ENCODE data around the gene ATP8B3. TPM values are rescaled to one million over a fixed set of nuclear protein-coding genes. Genes with fewer than 3 reads are reported as not detected.

Gene ATP8B3
- total RNA-seq, 1 donor from 2014 or later = 1.1 TPM

- H3K9me3 Mint-ChIP-seq = no peaks in the 10 kb centered on the region
- H3K27me3 Mint-ChIP-seq (ENCODE audit: low read depth) = peaks cover 15% of the 10 kb centered on the region
- no peaks in the 10 kb centered on the region for H3K36me3 Mint-ChIP-seq (ENCODE audit: low read depth)
- peak overlapping the region; percentile 92 for H3K4me3 Mint-ChIP-seq
- peaks cover 11% of the 10 kb centered on the region for H3K4me1 Mint-ChIP-seq
- peak overlapping the region; percentile 96 for H3K27ac Mint-ChIP-seq (ENCODE audit: unreplicated experiment)
- peak; percentile 67 for TF ChIP-seq CTCF (conservative IDR thresholded peaks at IDR 0.05)
- DNase-seq (ENCODE audit: low read depth, low spot score) = peak; percentile 90
Measured at GRCh38 chr19:1812426-1813191, 533 bp upstream of the ATP8B3 start.

- DNase-seq (ENCODE audit: low read depth, low spot score) = no peak
- H3K27ac Mint-ChIP-seq (ENCODE audit: unreplicated experiment) = no peak overlapping the region
- TF ChIP-seq CTCF (conservative IDR thresholded peaks at IDR 0.05) = no peak
- H3K9me3 Mint-ChIP-seq = no peaks in the 10 kb centered on the region
- no peaks in the 10 kb centered on the region for H3K36me3 Mint-ChIP-seq (ENCODE audit: low read depth)
- peaks cover 11% of the 10 kb centered on the region for H3K4me1 Mint-ChIP-seq
- H3K27me3 Mint-ChIP-seq (ENCODE audit: low read depth) = peaks cover 15% of the 10 kb centered on the region
- peak overlapping the region; percentile 51 for H3K4me3 Mint-ChIP-seq
Measured at GRCh38 chr19:1811472-1811894, 593 bp downstream of the ATP8B3 start.

GRCh38 chr19:1810439-1811160, 1.5 kb downstream of the ATP8B3 start:
- H3K4me3 Mint-ChIP-seq = peak overlapping the region; percentile 51
- no peaks in the 10 kb centered on the region for H3K36me3 Mint-ChIP-seq (ENCODE audit: low read depth)
- peaks cover 11% of the 10 kb centered on the region for H3K4me1 Mint-ChIP-seq
- H3K27me3 Mint-ChIP-seq (ENCODE audit: low read depth) = peaks cover 15% of the 10 kb centered on the region
- DNase-seq (ENCODE audit: low read depth, low spot score) = no peak
- no peak for TF ChIP-seq CTCF (conservative IDR thresholded peaks at IDR 0.05)
- no peak overlapping the region for H3K27ac Mint-ChIP-seq (ENCODE audit: unreplicated experiment)
- H3K9me3 Mint-ChIP-seq = no peaks in the 10 kb centered on the region

- peaks cover 15% of the 10 kb centered on the region for H3K27me3 Mint-ChIP-seq (ENCODE audit: low read depth)
- peaks cover 11% of the 10 kb centered on the region for H3K4me1 Mint-ChIP-seq
- DNase-seq (ENCODE audit: low read depth, low spot score) = no peak
Measured at GRCh38 chr19:1809678-1810077, 2.4 kb downstream of the ATP8B3 start.

GRCh38 chr19:1808395-1808731, 3.7 kb downstream of the ATP8B3 start:
- H3K4me3 Mint-ChIP-seq = no peak overlapping the region
- no peak for TF ChIP-seq CTCF (conservative IDR thresholded peaks at IDR 0.05)
- no peaks in the 10 kb centered on the region for H3K9me3 Mint-ChIP-seq
- DNase-seq (ENCODE audit: low read depth, low spot score) = no peak
- H3K27me3 Mint-ChIP-seq (ENCODE audit: low read depth) = peaks cover 15% of the 10 kb centered on the region
- no peak overlapping the region for H3K27ac Mint-ChIP-seq (ENCODE audit: unreplicated experiment)
- peaks cover 11% of the 10 kb centered on the region for H3K4me1 Mint-ChIP-seq
- H3K36me3 Mint-ChIP-seq (ENCODE audit: low read depth) = no peaks in the 10 kb centered on the region

More at GRCh38 chr19:1809678-1810077, 2.4 kb downstream of the ATP8B3 start:
- H3K27ac Mint-ChIP-seq (ENCODE audit: unreplicated experiment) = no peak overlapping the region
- no peaks in the 10 kb centered on the region for H3K36me3 Mint-ChIP-seq (ENCODE audit: low read depth)
- H3K9me3 Mint-ChIP-seq = no peaks in the 10 kb centered on the region
- TF ChIP-seq CTCF (conservative IDR thresholded peaks at IDR 0.05) = no peak
- no peak overlapping the region for H3K4me3 Mint-ChIP-seq
